HTR-8/SVneo (cell line): ENCODE results near the gene CHRNB1.
"Not testable (repeated sequence)": the region's sequence is repeated elsewhere in the genome, so short reads cannot be mapped to it uniquely, and the experiment has no call there.

ENCODE experiments used
- DNase-seq: peaks from one replicate; pipeline ENCODE4 v3.0.0; 2011; ENCODE audit warnings: low spot score, mixed read lengths; ENCODE audit not compliant: insufficient read length
- FAIRE-seq: peaks from 2 replicates; lab custom pipeline; 2011; peaks lifted over from hg19 to GRCh38; lab: Jason Lieb, UNC

The CHRNB1 gene

DNA sequence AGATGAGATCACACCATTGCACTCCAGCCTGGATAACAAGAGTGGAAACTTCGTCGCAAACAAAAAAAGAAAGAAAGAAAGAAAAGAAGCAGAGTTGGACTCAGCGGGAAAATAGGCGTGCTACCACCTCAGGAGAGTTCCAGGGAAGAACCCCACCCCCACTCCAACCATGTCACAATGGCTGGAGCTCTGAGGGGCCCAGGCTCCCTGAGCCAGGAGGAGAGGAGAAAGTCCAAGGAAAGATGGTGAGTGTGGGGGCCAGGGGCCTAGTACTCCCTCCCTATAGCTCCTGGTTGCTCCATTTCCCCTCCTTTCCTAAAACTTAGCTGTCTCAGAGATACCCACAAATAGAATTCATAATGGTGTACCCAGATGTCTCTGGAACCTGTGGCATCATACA lies 36.4 kb downstream of the CHRNB1 start, which contains the start of gene SLC35G6:
Gene SLC35G6, plus strand, starts transcription at position 172 of the 400 bp plus-strand sequence. Its CDS starts 71 bp downstream, at position 243.
- DNase-seq, FAIRE-seq: not testable (repeated sequence)

DNA sequence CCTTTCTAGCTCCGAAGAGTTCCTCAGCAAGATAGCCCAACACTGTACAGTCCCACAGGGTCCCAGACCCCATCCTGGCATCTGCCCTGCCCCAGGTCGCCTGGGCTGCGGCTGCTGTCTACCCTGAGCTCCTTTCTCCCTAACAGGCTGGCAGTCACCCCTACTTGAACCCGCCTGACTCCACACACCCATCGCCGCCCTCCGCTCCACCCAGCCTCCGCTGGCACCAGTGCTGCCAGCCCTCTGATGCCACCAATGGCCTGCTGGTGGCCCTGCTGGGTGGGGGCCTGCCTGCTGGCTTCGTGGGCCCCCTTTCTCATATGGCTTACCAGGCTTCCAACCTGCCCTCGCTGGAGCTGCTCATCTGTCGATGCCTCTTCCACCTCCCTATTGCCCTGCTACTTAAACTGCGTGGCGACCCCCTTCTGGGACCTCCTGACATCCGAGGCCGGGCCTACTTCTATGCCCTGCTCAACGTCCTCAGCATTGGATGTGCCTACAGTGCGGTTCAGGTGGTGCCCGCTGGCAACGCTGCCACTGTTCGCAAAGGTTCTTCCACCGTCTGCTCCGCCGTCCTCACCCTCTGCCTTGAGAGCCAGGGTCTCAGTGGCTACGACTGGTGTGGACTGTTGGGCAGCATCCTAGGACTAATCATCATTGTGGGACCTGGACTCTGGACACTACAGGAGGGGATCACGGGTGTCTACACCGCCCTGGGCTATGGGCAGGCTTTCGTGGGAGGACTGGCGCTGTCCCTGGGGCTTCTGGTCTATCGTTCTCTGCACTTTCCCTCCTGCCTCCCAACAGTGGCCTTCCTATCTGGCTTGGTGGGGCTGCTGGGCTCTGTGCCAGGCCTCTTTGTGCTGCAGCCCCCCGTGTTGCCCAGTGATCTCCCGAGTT lies 37.2 kb downstream of the CHRNB1 start:
- not testable (repeated sequence) for DNase-seq, FAIRE-seq

DNA sequence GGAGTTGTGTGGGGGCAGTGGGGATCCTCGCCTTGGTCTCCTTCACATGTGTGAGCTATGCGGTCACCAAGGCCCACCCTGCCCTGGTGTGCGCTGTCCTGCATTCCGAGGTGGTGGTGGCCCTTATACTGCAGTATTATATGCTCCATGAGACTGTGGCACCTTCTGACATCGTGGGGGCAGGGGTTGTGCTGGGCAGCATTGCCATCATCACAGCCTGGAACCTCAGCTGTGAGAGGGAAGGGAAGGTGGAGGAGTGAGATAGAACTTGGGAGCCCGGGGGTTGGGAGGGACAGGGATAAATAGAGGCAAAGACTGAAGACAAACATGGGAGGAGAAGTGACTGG lies 37.9 kb downstream of the CHRNB1 start:
- not testable (repeated sequence) for DNase-seq, FAIRE-seq

DNA sequence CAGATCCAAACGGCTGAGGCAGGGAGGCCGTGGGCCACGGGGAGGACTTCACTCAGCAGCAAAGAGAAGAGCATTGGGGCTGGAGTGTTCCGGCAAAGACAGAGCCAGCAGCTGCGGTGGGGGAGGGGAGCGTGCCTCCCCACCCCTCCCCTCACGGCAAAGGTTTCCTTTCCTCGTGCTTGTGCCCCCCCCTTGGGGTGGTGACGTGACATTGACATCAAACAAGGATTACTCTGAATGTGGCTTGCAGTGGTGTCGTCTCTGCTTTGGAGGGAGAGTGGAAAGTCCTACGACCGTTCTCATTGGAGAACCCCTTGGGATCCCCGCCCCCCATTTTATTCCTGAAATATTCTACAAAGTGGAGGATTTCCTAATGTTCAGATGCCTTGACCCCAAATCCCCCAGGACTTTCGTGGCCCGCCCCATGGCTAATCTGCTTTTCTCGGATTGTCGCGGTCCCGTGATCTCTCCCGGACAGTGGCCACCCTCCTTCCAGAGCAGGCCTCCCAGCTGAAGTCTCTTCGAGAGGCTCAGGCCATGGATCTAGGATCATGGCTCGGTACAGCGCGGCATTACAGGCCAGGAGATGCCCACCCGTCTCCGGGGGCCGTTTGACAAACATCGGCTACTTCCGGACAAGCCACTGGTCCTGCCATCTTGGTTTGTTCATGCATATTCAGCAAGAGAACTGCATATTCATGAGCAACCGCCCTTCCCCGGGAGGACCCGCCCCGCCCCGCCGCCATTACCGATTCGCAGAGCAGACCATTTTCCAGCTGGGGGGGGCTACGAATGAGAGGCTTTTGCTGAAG lies 38.6 kb downstream of the CHRNB1 start:
- DNase-seq (peak; percentile 88), FAIRE-seq (peak; percentile 91)

DNA sequence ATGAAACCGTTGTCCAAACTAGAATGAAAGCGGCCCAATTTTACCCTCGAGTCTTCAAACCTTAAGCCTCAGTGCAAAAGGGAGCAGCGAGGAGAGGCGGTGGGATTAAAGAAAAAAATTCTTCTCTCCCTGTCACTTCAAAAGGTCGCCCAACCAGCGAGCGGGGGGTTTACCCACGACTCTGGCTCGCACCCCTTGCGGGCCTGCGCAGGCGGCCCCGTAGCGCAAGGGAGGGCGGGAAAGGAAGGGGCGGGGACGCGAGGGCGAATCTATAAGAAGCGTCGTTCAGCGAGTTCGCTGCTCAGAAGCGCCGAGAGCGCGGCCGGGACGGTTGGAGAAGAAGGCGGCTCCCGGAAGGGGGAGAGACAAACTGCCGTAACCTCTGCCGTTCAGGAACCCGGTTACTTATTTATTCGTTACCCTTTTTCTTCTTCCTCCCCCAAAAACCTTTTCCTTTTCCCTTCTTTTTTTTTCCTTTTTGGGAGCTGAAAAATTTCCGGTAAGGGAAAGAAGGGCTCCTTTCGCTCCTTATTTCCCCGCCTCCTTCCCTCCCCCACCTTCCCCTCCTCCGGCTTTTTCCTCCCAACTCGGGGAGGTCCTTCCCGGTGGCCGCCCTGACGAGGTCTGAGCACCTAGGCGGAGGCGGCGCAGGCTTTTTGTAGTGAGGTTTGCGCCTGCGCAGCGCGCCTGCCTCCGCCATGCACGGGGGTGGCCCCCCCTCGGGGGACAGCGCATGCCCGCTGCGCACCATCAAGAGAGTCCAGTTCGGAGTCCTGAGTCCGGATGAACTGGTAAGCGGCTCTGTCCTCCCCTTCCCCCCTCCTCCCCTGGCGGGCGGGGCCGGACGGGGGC lies 39.4 kb downstream of the CHRNB1 start, which contains the start of gene POLR2A:
Gene POLR2A, plus strand, starts transcription at position 300 of the 852 bp plus-strand sequence.
- peak; percentile 99 for DNase-seq
- FAIRE-seq = peak; percentile 94

DNA sequence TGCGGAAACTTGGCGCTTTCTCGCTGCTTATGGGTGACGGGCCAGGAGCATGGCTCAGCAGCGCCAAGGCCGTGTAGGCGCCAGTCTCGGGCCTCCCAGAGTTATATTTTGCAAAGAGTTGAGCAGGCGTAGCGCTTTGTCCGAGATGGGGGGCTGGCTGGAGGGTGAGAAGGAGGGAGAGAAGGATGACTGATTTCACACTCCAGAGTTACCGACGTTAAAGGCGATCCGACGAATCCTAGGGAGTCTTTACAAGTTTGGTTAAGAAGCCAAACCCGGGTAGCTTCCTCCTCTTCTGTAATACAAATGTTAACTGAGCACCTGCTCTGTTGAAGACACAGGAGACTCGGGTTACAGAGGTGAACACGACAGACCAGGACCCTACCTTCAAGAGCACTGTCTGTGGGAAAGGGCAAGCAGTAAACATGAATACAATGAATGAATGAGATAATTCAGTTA lies 40.1 kb downstream of the CHRNB1 start:
- no peak for DNase-seq
- no peak for FAIRE-seq

DNA sequence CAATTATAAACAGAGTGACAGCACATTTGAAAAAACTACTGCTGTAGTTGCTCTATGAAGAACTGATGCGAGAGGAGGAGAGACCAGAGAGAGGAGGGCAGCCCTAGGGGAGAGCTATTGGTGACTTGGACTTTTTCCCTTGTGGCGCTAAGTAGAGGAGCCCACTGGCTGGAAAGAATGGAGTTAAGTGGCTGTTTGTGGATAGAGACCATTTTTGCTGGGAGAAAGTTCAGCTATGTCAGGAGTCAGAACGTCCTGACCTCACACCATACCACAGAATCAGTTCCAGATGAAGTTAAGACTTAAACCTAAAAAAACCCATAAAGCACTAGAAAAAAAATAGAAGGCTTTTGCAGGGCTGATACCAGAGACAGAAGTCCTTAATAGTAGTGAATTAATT lies 41.3 kb downstream of the CHRNB1 start:
- FAIRE-seq (no peak), DNase-seq (no peak)

DNA sequence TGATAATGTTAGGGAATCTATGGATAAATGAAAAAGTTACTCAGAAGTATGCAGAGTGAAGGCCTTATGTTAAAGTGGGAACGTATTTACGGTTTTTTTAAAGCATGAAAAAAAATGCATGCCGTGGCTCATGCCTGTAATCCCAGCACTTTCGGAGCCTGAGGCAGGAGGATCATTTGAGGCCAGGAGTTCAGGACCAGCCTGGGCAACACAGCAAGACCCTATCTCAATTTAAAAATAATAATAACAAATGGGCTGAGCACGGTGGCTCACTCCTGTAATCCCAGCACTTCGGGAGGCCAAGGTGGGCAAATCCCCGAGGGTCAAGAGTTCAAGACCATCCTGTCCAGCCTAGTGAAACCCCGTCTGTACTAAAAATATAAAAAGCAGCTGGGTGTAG lies 45.3 kb downstream of the CHRNB1 start:
- FAIRE-seq (no peak), DNase-seq (no peak)

DNA sequence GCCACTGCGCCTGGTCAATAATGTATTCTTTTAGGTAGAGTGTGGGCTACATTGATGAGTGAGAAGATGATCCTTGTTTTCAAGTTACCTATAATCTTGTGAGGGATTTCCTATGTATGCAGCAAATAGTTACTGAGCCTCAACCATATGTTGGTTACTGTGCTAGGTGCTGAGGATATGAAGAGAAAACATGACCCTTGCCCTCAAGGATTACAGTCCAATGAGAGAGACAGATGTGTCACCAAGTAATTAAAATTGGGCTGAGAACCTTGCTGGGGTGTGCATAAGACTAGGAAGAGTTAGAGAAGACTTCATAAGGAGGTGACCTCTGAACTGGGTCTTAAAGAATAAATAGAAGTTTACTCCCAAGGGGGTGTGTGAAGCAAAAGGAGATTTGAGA lies 46.7 kb downstream of the CHRNB1 start:
- FAIRE-seq = no peak

DNA sequence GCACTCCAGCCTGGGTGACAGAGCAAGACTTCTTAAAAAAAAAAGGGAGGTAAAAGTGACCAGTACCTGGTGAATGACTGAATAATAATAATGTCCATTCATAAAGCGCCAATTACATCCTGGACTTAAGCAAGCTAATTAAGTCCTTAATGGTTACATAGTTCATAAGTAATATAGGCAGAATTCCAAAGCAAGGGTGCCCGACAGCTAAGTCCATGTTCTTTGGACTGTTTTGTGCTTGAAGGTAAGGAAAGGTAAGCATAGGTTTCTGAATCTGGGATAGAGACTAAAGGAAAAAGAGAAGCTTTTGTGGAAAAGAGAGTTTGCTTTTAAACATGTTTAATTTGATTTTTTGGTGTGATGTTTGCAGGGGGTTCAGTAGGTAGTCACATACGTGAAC lies 49.1 kb downstream of the CHRNB1 start:
- FAIRE-seq = no peak

More for the DNA sequence above, 46.7 kb downstream of the CHRNB1 start:
- DNase-seq = no peak

DNA sequence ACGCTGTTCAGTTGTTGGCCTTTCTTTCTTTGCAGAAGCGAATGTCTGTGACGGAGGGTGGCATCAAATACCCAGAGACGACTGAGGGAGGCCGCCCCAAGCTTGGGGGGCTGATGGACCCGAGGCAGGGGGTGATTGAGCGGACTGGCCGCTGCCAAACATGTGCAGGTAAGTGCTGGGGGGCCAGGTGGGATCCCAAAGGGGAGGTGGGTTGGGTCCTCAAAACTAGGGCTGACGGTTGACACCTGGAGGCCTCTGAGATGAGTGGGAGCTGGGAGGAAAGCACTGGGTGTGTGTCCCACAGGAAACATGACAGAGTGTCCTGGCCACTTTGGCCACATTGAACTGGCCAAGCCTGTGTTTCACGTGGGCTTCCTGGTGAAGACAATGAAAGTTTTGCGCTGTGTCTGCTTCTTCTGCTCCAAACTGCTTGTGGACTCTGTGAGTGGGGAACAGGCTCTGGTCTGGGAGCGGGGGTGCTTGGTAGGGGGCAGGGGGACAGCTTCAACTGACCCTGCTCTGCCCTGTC lies 51.1 kb downstream of the CHRNB1 start:
- no peak for DNase-seq
- FAIRE-seq = no peak

More for the DNA sequence above, 49.1 kb downstream of the CHRNB1 start:
- DNase-seq = no peak

DNA sequence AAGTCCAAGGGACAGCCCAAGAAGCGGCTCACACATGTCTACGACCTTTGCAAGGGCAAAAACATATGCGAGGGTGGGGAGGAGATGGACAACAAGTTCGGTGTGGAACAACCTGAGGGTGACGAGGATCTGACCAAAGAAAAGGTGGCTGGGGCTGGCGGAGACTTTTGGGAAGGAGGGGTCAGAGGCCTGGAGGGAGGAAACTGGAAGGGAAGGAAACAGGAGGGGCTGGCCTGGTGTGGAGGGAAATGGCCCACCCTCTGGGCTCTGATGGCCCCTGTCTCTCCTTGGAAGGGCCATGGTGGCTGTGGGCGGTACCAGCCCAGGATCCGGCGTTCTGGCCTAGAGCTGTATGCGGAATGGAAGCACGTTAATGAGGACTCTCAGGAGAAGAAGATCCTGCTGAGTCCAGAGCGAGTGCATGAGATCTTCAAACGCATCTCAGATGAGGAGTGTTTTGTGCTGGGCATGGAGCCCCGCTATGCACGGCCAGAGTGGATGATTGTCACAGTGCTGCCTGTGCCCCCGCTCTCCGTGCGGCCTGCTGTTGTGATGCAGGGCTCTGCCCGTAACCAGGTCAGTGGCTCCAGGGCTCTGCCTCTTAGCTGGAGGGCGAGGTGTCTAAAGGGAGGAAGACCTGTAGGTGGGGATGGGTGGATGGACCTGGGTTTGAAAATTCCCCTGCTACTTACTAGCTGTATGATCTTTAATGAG lies 51.8 kb downstream of the CHRNB1 start:
- DNase-seq (no peak), FAIRE-seq (no peak)

DNA sequence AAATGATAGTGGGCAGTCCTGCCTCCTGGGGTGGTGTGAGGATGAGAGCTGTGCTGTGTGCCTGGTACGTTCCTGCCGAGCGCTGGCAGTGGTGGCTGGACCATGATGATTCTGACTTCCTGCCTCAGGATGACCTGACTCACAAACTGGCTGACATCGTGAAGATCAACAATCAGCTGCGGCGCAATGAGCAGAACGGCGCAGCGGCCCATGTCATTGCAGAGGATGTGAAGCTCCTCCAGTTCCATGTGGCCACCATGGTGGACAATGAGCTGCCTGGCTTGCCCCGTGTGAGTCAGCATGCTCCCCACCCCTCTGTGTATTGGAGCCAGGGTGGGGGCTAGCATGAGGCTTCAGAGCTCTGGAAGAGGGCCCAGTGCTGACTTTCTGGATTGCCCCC lies 52.4 kb downstream of the CHRNB1 start:
- DNase-seq (no peak), FAIRE-seq (peak; percentile 42)

DNA sequence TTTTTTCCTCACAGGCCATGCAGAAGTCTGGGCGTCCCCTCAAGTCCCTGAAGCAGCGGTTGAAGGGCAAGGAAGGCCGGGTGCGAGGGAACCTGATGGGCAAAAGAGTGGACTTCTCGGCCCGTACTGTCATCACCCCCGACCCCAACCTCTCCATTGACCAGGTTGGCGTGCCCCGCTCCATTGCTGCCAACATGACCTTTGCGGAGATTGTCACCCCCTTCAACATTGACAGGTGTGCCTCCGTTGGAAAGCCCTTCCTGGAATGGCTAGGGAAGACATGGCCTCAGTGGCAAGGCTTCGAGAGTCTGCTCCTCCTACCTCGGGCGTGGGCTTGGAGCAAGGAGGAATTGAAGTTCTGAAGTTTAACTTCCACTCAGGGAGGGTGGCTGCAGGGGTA lies 52.8 kb downstream of the CHRNB1 start:
- FAIRE-seq = no peak

DNA sequence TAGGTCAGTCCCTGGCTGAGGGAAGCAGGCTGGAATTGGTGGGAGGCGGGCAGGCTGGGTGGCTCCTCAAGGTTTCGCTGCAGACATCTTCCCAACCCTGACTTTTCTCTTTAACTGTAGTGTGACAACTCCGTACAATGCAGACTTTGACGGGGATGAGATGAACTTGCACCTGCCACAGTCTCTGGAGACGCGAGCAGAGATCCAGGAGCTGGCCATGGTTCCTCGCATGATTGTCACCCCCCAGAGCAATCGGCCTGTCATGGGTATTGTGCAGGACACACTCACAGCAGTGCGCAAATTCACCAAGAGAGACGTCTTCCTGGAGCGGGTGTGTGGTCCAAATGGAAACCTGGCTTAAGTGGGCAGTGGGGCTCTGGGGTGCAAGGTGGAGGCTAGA lies 54.3 kb downstream of the CHRNB1 start:
- DNase-seq = no peak
- peak; percentile 4 for FAIRE-seq

More for the DNA sequence above, 52.8 kb downstream of the CHRNB1 start:
- no peak for DNase-seq

DNA sequence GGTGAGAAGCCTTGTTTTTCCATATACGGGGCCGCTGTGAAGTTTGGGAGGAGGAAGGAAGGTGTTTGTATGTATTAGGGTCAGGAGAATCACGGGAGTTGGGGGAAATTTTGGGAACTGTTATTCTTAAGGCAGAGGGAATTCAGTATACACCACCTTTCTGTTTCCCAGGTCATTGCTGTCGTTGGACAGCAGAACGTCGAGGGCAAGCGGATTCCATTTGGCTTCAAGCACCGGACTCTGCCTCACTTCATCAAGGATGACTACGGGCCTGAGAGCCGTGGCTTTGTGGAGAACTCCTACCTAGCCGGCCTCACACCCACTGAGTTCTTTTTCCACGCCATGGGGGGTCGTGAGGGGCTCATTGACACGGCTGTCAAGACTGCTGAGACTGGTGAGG lies 56.9 kb downstream of the CHRNB1 start:
- DNase-seq = no peak
- no peak for FAIRE-seq

DNA sequence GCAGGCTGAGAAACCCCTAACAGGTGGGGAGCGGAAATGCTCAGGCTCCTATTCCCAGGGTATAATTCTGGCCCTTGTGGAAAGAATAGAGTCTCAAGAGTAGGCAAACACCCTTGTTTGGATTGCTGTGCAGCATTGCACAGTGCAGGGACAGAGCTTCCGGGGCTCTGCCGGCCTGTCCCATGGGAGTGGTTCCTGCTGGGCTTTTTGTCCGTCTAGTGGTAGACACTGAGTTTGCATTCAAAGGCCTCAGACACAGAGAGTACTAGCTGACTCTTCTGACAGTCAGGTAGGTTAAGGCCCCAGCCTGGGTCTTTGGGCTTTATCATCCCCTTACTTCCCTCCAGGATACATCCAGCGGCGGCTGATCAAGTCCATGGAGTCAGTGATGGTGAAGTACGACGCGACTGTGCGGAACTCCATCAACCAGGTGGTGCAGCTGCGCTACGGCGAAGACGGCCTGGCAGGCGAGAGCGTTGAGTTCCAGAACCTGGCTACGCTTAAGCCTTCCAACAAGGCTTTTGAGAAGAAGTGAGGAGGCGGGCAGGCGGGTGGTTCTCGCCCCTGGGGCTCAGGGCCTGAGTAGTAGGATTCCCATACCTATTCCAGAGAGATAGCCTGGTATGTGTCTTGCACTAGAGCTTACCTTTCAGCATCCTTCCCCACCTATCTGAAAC lies 57.4 kb downstream of the CHRNB1 start:
- FAIRE-seq (no peak), DNase-seq (no peak)

DNA sequence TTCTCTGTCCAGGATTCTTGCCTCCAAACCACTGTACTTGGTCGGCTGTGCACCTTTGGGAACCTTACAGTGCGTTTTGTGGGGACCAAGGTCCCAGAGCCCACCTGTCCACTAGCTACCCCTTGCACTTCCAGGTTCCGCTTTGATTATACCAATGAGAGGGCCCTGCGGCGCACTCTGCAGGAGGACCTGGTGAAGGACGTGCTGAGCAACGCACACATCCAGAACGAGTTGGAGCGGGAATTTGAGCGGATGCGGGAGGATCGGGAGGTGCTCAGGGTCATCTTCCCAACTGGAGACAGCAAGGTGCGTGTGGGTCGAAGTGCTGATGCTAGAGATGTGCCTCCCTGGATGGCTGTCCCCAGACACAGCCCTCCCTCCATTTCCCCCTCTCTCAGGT lies 58.1 kb downstream of the CHRNB1 start:
- DNase-seq = no peak
- peak; percentile 76 for FAIRE-seq
